UCSD-AML1 (cell line): ENCODE data around the gene HOXC4.

ENCODE experiments used
- DNase-seq: peaks from one replicate; lab custom pipeline; 2025; ENCODE audit not compliant: unreplicated experiment; lab: John Stamatoyannopoulos, UW

HOXC4 gene

GRCh38 chr12:54015018-54015931 lies 38.4 kb upstream of the HOXC4 start:
- no peak for DNase-seq

- DNase-seq, result no peak
Observed at GRCh38 chr12:54016051-54016450, 37.6 kb upstream of the HOXC4 start.

- no peak for DNase-seq
Observed at GRCh38 chr12:54016478-54016964, 37.1 kb upstream of the HOXC4 start.

GRCh38 chr12:54017027-54017788 lies 36.4 kb upstream of the HOXC4 start:
- no peak for DNase-seq

GRCh38 chr12:54017878-54018467 lies 35.7 kb upstream of the HOXC4 start:
- DNase-seq, result peak; percentile 68

GRCh38 chr12:54018468-54018984 lies 35.1 kb upstream of the HOXC4 start:
- no peak for DNase-seq

- DNase-seq, result no peak
Observed at GRCh38 chr12:54019091-54019811, 34.4 kb upstream of the HOXC4 start.

- no peak for DNase-seq
Observed at GRCh38 chr12:54019924-54020590, 33.6 kb upstream of the HOXC4 start.

- no peak for DNase-seq
Observed at GRCh38 chr12:54020591-54021405, 32.8 kb upstream of the HOXC4 start.

- DNase-seq, result no peak
Observed at GRCh38 chr12:54021432-54022013, 32.1 kb upstream of the HOXC4 start.

- no peak for DNase-seq
Observed at GRCh38 chr12:54022960-54023884, 30.4 kb upstream of the HOXC4 start.

- DNase-seq, result no peak
Observed at GRCh38 chr12:54024127-54024526, 29.5 kb upstream of the HOXC4 start.

GRCh38 chr12:54024581-54025305 lies 28.9 kb upstream of the HOXC4 start:
- no peak for DNase-seq

- no peak for DNase-seq
Observed at GRCh38 chr12:54025499-54026405, 27.9 kb upstream of the HOXC4 start.

- no peak for DNase-seq
Observed at GRCh38 chr12:54026640-54027441, 26.8 kb upstream of the HOXC4 start.
